Naive B cell (primary cell): ENCODE measurements around the gene C1orf122. TPM values are rescaled to one million over a fixed set of nuclear protein-coding genes. Genes with fewer than 3 reads are reported as not detected.
"Not testable (repeated sequence)": the region's sequence is repeated elsewhere in the genome, so short reads cannot be mapped to it uniquely, and the experiment has no call there.

ENCODE experiments used
- ATAC-seq, 2 donors: fragments of 150-1000 bp; cut with Tn5 transposase; 2 replicates each; pipeline ENCODE4 v1.10.0; 2021; ENCODE audit warnings: low read depth in 2 of 2, mild to moderate bottlenecking in 2 of 2, moderate library complexity in 2 of 2
- DNase-seq: peaks from one replicate; pipeline ENCODE4 v3.0.0; 2022
- H3K27ac Mint-ChIP-seq, 6 donors: one replicate each; pipeline ENCODE4 v1.8.0; 2020 to 2022; ENCODE audit warnings: mild to moderate bottlenecking in 6 of 6, mixed read lengths in 6 of 6, moderate library complexity in 5 of 6, inconsistent platforms in 2 of 6
- H3K27me3 Mint-ChIP-seq, 3 donors: one replicate each; pipeline ENCODE4 v1.8.0; 2021 to 2022; ENCODE audit warnings: mixed read lengths in 3 of 3, mild to moderate bottlenecking in 1 of 3
- H3K36me3 Mint-ChIP-seq, 2 donors: one replicate each; pipeline ENCODE4 v1.8.0; 2020 to 2022; ENCODE audit warnings: mixed read lengths in 2 of 2, inconsistent platforms in 1 of 2, mild to moderate bottlenecking in 1 of 2
- H3K4me1 Mint-ChIP-seq, 3 donors: one replicate each; pipeline ENCODE4 v1.8.0; 2020 to 2022; ENCODE audit warnings: mixed read lengths in 3 of 3, inconsistent platforms in 1 of 3, mild to moderate bottlenecking in 1 of 3, moderate library complexity in 1 of 3
- H3K4me3 Mint-ChIP-seq, 8 donors: one replicate each; pipeline ENCODE4 v1.8.0; 2020 to 2022; ENCODE audit warnings: mild to moderate bottlenecking in 8 of 8, mixed read lengths in 8 of 8, moderate library complexity in 8 of 8, inconsistent platforms in 2 of 8
- H3K9me3 Mint-ChIP-seq, 7 donors: one replicate each; pipeline ENCODE4 v1.8.0; 2020 to 2022; ENCODE audit warnings: mixed read lengths in 7 of 7, mild to moderate bottlenecking in 5 of 7, inconsistent platforms in 2 of 7, moderate library complexity in 1 of 7
- polyA plus RNA-seq, 6 donors: library from polyadenylated mRNA; unstranded; fragments of 300-500 nt; fragmentation: Illumina TruSeq; gene quantifications; one replicate each; pipeline ENCODE4 v1.2.3, GENCODE V29; 2021; ENCODE audit warnings: low read depth in 6 of 6

Gene C1orf122
- polyA plus RNA-seq: 10 to 100 TPM; 23.3 to 32.1 (median 26.7) TPM

DNA sequence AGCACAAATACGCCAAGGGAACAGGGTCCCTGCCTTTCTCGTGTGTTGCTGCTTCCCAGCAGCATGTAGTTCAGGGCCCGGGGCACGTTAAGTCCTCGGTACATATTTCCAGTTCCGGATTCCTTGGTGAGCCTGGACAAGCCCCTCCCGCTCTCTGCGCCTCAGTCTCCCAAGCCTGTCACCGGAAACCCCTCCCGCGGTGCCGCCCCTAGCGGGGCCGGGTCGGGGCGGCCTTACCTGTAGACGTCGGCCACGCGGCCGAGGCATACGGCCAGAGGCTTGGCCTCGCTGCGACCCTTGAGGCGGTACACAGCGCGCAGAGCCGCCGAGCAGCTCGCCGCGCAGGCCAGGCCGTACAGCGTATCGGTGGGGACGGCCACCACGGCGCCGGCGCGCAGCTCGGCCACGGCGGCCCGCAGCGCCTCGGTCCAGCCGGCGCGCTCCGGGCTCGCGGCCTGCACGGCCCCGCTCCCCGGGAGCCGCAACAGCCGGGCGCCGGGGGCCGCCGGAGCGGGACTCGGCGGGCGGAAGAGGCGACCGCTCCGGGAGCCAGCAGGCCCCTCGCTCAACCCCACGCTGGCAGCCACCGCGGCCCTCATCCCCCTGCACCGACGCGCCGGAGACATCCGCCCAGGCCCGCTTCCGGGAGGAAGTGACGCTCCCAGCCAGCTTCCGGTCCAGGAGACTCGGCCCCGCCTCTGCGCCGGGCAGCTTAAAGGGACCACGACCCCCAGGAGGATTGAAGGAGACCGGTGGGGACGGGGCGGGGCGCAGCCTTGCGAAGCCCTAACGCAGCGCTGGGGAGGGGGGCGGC, at the start of gene C1orf122, which contains the start of gene YRDC:
C1orf122 (plus strand) TSS at position 236 of the 814 bp plus-strand sequence. CDS start 615 bp downstream, outside the sequence.
YRDC (minus strand) TSS at position 654 of the 814 bp plus-strand sequence; CDS start at position 626, 28 bp downstream.
- H3K4me1 Mint-ChIP-seq: peaks cover 24 to 46% (median 43%) of the 10 kb centered on the region in 3 donors
- peak within 1 kb of the TSS; percentile 91 to 99 (median 96) for H3K4me3 Mint-ChIP-seq
- H3K9me3 Mint-ChIP-seq: no peaks in the 10 kb centered on the region
- ATAC-seq (peak; percentile 94 to 96), DNase-seq (peak; percentile 88)
- H3K36me3 Mint-ChIP-seq: peaks cover 2 to 4% of the 10 kb centered on the region in 2 donors
- peak within 1 kb of the TSS; percentile 95 to 98 (median 97) for H3K27ac Mint-ChIP-seq
- no peaks in the 10 kb centered on the region for H3K27me3 Mint-ChIP-seq

DNA sequence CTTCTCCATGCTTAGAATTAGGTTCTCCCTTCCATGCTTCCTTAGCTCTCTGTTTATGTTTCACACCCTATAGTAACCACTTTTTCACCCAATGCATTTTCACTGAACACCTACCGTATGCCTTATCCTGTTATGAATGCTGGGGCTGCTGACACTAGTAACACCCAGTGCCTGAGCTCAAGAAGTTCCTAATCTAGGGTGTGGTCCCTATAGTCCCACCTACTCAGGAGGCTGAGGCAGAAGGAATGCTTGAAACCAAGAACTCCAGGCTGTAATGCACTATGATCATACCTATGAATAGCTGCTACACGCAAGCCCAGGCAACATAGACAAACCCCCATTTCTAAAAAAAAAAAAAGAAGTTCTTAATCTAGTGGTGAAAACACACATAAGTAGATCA, 48.1 kb upstream of the C1orf122 start:
- H3K9me3 Mint-ChIP-seq: peaks cover 0 to 4% (median 1%) of the 10 kb centered on the region in 7 donors
- no peak overlapping the region for H3K27ac Mint-ChIP-seq
- ATAC-seq (no peak), DNase-seq (no peak)
- peaks cover 0 to 3% of the 10 kb centered on the region in 2 donors for H3K36me3 Mint-ChIP-seq
- no peak overlapping the region for H3K4me3 Mint-ChIP-seq
- H3K27me3 Mint-ChIP-seq: peaks cover 30 to 47% (median 32%) of the 10 kb centered on the region in 3 donors
- peaks cover 3 to 4% (median 3%) of the 10 kb centered on the region in 3 donors for H3K4me1 Mint-ChIP-seq

DNA sequence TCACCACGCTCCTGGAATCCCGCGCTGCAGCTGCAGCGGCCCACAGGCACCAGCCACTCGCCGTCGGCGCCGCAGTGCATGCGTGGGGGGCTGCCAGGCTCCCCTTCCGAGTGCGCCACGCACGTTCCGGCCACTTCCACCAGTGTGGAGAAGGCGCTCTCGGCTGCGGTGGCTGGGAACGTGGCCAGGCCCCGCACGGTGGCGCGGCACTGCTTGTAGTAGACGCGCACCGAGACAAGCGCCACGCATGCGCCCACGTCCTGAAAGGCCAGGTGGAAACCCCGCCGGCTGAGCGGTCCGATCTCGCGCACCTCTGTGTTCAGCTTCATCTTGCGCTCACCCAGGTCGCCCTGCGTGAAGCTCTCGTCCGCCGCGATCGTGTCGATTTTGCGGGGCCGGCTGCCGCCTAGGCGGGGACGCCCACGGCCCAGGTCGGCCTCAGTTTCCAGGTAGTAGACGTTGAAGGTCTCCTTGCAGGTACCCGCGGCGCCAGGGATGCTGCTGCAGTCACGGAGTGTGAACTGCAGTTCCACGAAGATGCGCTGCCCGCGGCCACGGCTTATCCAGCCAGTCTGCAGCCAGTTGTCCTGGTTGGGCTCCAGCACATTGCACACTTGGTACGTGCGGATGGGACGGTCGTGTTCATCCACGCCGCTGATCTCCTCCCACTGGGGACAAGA, 46.0 kb upstream of the C1orf122 start:
- Mint-ChIP-seq H3K27me3 (peaks cover 42 to 54% (median 45%) of the 10 kb centered on the region in 3 donors), H3K4me3 (no peak overlapping the region), H3K36me3 (peaks cover 0 to 10% of the 10 kb centered on the region in 2 donors)

DNA sequence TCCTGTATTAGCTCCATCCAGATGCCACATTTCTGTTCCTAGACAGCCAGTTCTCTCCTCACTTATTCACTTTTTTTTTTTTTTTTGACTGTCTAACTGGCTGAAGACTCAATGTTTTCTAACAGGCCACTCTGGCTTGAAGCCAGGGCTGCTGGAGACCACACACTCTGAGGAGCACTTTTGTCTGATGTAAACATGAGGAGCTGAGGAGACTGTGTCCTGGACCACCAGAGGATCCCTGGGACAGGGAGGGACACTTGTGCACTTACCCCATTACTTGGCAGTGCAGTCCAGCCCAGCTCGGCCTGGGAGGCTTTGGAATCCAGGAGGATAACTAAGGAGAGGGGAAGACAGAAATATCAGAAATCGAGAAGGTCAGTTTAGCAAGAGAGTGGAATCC, 45.1 kb upstream of the C1orf122 start:
- H3K4me3 Mint-ChIP-seq: no peak overlapping the region
- H3K27ac Mint-ChIP-seq: peak overlapping the region in 2 of 6 donors; percentile 49 to 80
- ATAC-seq (no peak), DNase-seq (no peak)
- peaks cover 10 to 25% (median 15%) of the 10 kb centered on the region in 3 donors for H3K4me1 Mint-ChIP-seq
- peaks cover 48 to 62% (median 55%) of the 10 kb centered on the region in 3 donors for H3K27me3 Mint-ChIP-seq
- H3K9me3 Mint-ChIP-seq: peaks cover 0 to 8% (median 3%) of the 10 kb centered on the region in 7 donors
- H3K36me3 Mint-ChIP-seq: peaks cover 0 to 10% of the 10 kb centered on the region in 2 donors

More for the DNA sequence above, 46.0 kb upstream of the C1orf122 start:
- DNase-seq: no peak
- Mint-ChIP-seq H3K27ac (no peak overlapping the region), H3K4me1 (peaks cover 10 to 22% (median 15%) of the 10 kb centered on the region in 3 donors), H3K9me3 (peaks cover 0 to 8% (median 3%) of the 10 kb centered on the region in 7 donors)
- no peak for ATAC-seq

DNA sequence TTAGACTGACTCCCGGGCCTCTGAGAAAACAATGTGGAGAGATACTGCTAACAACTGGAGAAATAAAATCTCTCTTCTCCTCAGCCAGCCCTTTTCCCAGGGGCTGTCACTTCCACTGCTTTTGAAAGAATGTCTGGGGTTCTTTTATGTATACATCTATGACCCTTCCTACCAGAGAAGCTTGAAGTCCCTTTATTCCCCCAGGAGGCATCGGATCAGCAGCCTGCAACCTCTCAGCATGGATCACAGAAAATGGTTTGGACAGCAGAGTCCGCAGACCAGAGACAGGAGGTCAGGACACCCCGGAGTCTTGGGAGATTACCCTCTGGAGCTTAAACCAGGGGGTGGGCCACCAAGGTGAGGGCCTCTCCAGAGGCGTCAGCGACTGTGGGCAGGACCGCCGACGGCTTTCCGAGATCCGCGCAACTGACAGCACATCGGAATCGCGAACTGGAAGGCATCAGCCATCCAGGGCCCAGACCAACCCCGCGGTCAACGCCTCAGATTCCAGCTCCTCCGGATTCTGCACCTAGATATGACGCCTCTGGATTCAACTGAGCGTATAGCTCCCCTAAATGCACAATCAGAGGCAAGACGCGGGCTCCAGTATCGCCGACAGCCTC, 43.7 kb upstream of the C1orf122 start:
- Mint-ChIP-seq H3K27ac (peak overlapping the region in 1 of 6 donors; percentile 39), H3K36me3 (peaks cover 5 to 10% of the 10 kb centered on the region in 2 donors), H3K9me3 (peaks cover 0 to 8% (median 4%) of the 10 kb centered on the region in 7 donors), H3K27me3 (peaks cover 56 to 75% (median 69%) of the 10 kb centered on the region in 3 donors), H3K4me1 (peaks cover 10 to 25% (median 15%) of the 10 kb centered on the region in 3 donors), H3K4me3 (peak overlapping the region in 2 of 8 donors; percentile 32 to 37)
- DNase-seq (no peak), ATAC-seq (no peak)

DNA sequence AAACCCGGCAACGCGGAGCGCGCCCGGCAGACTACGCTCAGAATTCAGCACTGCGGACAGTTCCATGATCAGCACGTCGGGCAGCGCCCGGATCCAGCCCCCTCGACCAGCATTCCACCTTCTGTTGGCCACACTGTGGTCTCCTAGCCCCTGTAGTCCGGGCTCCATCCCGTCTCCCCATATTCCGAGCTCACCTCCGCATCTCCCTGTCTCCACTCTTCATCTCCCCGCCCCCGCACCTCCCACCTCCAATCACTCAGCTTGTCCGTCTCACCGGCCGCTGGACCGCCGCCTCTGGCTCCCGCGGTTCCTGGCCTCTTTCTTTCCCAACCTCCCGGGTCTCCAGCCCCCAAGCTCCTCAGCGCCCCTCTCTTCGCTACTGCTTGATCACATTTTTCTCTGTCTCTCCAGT, 43.2 kb upstream of the C1orf122 start:
- DNase-seq: no peak
- peak overlapping the region in 2 of 6 donors; percentile 39 to 82 for H3K27ac Mint-ChIP-seq
- no peak for ATAC-seq
- peaks cover 5 to 10% of the 10 kb centered on the region in 2 donors for H3K36me3 Mint-ChIP-seq
- peaks cover 10 to 25% (median 15%) of the 10 kb centered on the region in 3 donors for H3K4me1 Mint-ChIP-seq
- H3K9me3 Mint-ChIP-seq: peaks cover 0 to 8% (median 4%) of the 10 kb centered on the region in 7 donors
- H3K27me3 Mint-ChIP-seq: peaks cover 58 to 80% (median 74%) of the 10 kb centered on the region in 3 donors
- H3K4me3 Mint-ChIP-seq: peak overlapping the region in 4 of 8 donors; percentile 29 to 74 (median 54)

DNA sequence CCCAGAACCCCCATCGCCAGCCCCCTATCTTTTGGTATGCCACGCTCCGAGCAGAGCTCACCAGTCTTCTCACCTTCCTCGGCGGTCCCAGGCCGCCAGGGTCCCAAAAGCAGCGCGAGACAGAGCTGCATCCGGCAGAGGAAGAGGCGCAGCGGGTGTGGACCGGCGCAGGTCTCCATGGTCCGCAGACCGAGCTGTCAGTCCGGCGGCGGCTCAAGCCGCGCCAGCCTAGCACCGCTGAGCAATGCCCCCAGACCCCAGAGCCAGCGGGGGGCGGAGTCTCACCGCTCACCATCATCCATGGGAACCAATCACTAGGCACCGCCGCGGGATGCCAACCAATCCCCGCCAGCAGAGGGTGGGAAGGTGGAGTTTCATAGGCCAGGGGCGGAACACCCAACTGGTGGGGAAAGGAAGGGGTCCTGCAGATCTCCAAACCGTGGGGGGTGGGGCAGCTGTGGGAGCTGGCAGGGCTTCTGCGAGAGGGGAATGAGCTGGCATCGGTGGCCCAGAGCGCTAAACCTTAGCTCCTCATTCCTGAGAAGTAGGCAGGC, 42.6 kb upstream of the C1orf122 start, which contains the start of gene EPHA10:
EPHA10 (minus strand) TSS at position 233 of the 554 bp plus-strand sequence; CDS start at position 179, 54 bp downstream.
- no peak for ATAC-seq
- Mint-ChIP-seq H3K36me3 (peaks cover 5 to 10% of the 10 kb centered on the region in 2 donors), H3K4me1 (peaks cover 10 to 25% (median 15%) of the 10 kb centered on the region in 3 donors), H3K9me3 (peaks cover 0 to 8% (median 4%) of the 10 kb centered on the region in 7 donors), H3K27me3 (peaks cover 61 to 83% (median 79%) of the 10 kb centered on the region in 3 donors), H3K27ac (peak within 1 kb of the TSS in 4 of 6 donors; percentile 20 to 82 (median 52)), H3K4me3 (peak within 1 kb of the TSS in 6 of 8 donors; percentile 45 to 74 (median 60))
- DNase-seq: no peak

DNA sequence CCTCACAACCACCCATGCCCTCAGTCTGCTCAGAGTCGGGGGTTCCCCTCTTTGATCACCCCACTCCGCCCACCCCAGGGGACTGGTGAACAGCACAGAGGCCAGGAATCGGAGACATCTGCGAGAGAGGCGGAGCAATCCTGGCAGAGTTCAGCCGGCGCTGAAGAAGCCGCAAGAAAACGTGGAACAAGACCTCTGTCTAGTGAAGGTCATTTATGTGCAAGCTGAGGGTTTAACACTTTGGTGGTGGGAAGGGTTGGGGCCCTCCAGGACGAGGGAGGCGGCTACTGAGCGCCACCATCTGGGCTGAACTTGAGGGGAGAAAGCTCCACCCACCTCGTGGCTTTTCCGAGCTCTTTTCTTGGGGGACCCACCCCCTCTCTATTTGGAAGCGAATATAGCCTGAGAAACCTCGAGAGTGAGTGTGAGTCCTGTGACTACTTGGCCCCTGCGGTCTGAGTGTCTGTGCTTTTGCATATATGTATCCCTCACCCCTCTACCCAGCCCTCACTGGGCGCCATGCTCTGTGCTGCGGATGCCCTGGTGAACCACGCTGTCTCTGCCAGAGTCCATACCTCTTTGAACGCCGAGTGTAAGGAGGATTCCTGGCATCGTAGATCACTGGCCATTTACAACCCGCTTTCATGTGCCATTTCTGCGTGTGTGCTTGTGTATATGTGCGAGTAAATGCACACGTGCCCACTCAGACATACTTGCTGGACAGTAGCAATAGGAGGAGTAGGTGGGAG, 41.5 kb upstream of the C1orf122 start:
- Mint-ChIP-seq H3K36me3 (peaks cover 5 to 10% of the 10 kb centered on the region in 2 donors), H3K4me1 (peaks cover 10 to 25% (median 15%) of the 10 kb centered on the region in 3 donors), H3K4me3 (peak overlapping the region in 6 of 8 donors; percentile 32 to 70 (median 52)), H3K9me3 (peaks cover 0 to 8% (median 4%) of the 10 kb centered on the region in 7 donors), H3K27me3 (peaks cover 72 to 92% (median 91%) of the 10 kb centered on the region in 3 donors), H3K27ac (no peak overlapping the region)
- DNase-seq: no peak
- peak; percentile 60 to 83 for ATAC-seq

DNA sequence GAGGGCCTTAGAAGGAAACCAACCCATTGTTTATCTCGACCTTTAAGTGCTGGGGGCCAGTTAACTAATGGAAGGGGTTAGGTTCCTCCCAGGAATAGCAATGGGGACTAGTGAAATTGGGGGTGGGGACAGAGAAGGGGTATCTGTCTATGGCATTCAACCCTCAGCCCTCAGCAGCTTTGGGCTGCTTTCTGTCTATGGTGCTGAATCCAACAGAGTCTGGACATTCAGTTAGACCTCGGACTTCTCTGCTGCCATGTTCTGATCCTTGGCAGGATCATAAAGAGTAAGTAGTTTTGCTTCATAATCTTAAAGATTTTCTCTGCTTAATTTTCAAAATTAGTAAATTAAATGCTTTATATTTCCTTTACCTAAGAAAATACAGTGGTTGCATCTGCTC, 40.1 kb upstream of the C1orf122 start:
- DNase-seq: no peak
- H3K4me3 Mint-ChIP-seq: no peak overlapping the region
- H3K36me3 Mint-ChIP-seq: peaks cover 5 to 10% of the 10 kb centered on the region in 2 donors
- peaks cover 0 to 8% (median 4%) of the 10 kb centered on the region in 7 donors for H3K9me3 Mint-ChIP-seq
- no peak overlapping the region for H3K27ac Mint-ChIP-seq
- peaks cover 10 to 25% (median 15%) of the 10 kb centered on the region in 3 donors for H3K4me1 Mint-ChIP-seq
- no peak for ATAC-seq
- H3K27me3 Mint-ChIP-seq: peaks cover 69 to 88% (median 87%) of the 10 kb centered on the region in 3 donors

DNA sequence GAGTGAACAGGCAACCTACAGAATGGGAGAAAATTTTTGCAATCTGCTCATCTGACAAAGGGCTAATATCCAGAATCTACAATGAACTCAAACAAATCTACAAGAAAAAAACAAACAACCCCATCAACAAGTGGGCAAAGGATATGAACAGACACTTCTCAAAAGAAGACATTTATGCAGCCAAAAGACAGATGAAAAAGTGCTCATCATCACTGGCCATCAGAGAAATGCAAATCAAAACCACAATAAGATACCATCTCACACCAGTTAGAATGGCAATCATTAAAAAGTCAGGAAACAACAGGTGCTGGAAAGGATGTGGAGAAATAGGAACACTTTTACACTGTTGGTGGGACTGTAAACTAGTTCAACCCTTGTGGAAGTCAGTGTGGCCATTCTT, 36.1 kb upstream of the C1orf122 start:
- Mint-ChIP-seq H3K27me3 (peaks cover 35 to 61% (median 56%) of the 10 kb centered on the region in 3 donors), H3K9me3 (peaks cover 0 to 17% (median 9%) of the 10 kb centered on the region in 7 donors)
- not testable (repeated sequence) for ATAC-seq, H3K4me3 Mint-ChIP-seq, H3K27ac Mint-ChIP-seq, DNase-seq, H3K4me1 Mint-ChIP-seq, H3K36me3 Mint-ChIP-seq

DNA sequence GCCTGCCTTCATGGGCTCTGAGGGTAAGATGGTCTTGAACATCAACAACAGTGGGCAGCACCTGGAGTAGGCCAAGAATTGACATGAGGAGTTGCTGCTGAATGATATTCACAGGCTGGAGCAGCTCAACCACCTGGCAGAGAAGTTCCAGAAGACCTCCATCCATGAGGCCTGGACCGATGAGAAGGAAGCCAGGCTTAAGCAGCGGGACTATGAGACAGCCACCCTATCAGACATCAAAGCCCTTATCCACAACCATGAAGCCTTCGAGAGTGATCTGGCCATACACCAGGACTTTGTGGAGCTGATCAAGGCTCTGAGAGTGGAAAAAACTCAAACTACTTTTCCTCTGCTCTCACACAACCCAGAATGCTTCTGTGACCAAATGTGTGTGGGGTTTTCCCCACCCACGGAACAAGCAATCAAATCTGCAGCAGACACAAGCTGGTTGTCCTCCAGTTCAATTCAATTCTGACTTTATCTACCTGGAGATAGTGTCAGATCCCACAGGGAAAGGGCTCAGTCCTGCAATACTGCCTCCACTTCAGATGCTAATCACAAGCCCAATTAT, 30.6 kb upstream of the C1orf122 start:
- no peaks in the 10 kb centered on the region for H3K36me3 Mint-ChIP-seq
- H3K4me3 Mint-ChIP-seq: peak overlapping the region in 1 of 8 donors; percentile 29
- peaks cover 11 to 36% (median 32%) of the 10 kb centered on the region in 3 donors for H3K27me3 Mint-ChIP-seq
- ATAC-seq (no peak), DNase-seq (no peak)
- peak overlapping the region in 1 of 6 donors; percentile 42 for H3K27ac Mint-ChIP-seq
- peaks cover 5 to 12% (median 9%) of the 10 kb centered on the region in 3 donors for H3K4me1 Mint-ChIP-seq
- H3K9me3 Mint-ChIP-seq: peaks cover 0 to 17% (median 9%) of the 10 kb centered on the region in 7 donors
